Astrocyte of the spinal cord (primary cell): ENCODE data around the gene BCKDHB.

Experiments used
- DNase-seq: peaks from one replicate; pipeline ENCODE4 v3.0.0; 2011; ENCODE audit warnings: low read depth, low spot score
- H3K4me3 ChIP-seq: 2 replicates; pipeline ENCODE4 v1.5.1; 2011; ENCODE audit warnings: low read depth, mild to moderate bottlenecking, low read length, moderate library complexity
- CTCF ChIP-seq: IDR thresholded peaks from 2 replicates; pipeline ENCODE4 v1.5.1; 2012; ENCODE audit warnings: low read depth, mild to moderate bottlenecking, low read length, inconsistent platforms
- in situ Hi-C: cut with HindIII; loops from 2 replicates; pipeline ENCODE4 v1.10.0; 2017; ENCODE audit warnings: low sequenced_read_pairs

The BCKDHB gene

GRCh38 chr6:80376411-80376810, 269.9 kb downstream of the BCKDHB start:
- no peak for TF ChIP-seq CTCF
- H3K4me3 ChIP-seq = no peak overlapping the region
- DNase-seq = peak; percentile 53
- in situ Hi-C loops = no loop called here

- no peak for TF ChIP-seq CTCF
- no peak for DNase-seq
- H3K4me3 ChIP-seq = no peak overlapping the region
- in situ Hi-C loops = no loop called here
These were observed 274.1 kb downstream of the BCKDHB start for GRCh38 chr6:80380566-80380965.

GRCh38 chr6:80382811-80383210, 276.3 kb downstream of the BCKDHB start:
- DNase-seq = peak; percentile 63
- no peak overlapping the region for H3K4me3 ChIP-seq
- TF ChIP-seq CTCF = no peak
- in situ Hi-C loops = no loop called here

GRCh38 chr6:80388507-80388906, 282.0 kb downstream of the BCKDHB start:
- in situ Hi-C loops = no loop called here
- no peak for TF ChIP-seq CTCF
- no peak for DNase-seq
- H3K4me3 ChIP-seq = no peak overlapping the region
